Stimulated activated CD4-positive, alpha-beta T cell treated with anti-CD3 and anti-CD28 coated beads, Interleukin-1b, Interleukin-23, amount 100 ng/mL, for 48 hours (primary cell): ENCODE data around the gene TIFAB.

Source experiments
- DNase-seq: peaks from one replicate; pipeline ENCODE4 v3.0.0-alpha.2; 2020

Gene TIFAB

GRCh38 chr5:135422419-135422818, 29.7 kb downstream of the TIFAB start:
- no peak for DNase-seq

GRCh38 chr5:135417083-135417482, 35.1 kb downstream of the TIFAB start:
- DNase-seq = no peak

GRCh38 chr5:135405082-135405481, 47.1 kb downstream of the TIFAB start:
- DNase-seq = no peak

- DNase-seq = no peak
Observed at GRCh38 chr5:135402031-135402430, 50.1 kb downstream of the TIFAB start.

- DNase-seq = no peak
Observed at GRCh38 chr5:135400866-135401265, 51.3 kb downstream of the TIFAB start.

- no peak for DNase-seq
Observed at GRCh38 chr5:135399794-135400542, 52.2 kb downstream of the TIFAB start.

- peak; percentile 80 for DNase-seq
Observed at GRCh38 chr5:135398855-135399793, 53.0 kb downstream of the TIFAB start, which contains the start of gene MACROH2A1. MACROH2A1 (minus strand) TSS chr5:135399231; CDS start chr5:135389093, 10,138 bp downstream.

- DNase-seq = peak; percentile 50
Observed at GRCh38 chr5:135398160-135398854, 53.8 kb downstream of the TIFAB start.
